ENCODE results near the gene DCAF11. TPM values are rescaled to one million over a fixed set of nuclear protein-coding genes. Genes with fewer than 3 reads are reported as not detected.
A peak's percentile ranks its signal among the peaks of the same experiment; 100 is the strongest.

Gene DCAF11
- total and polyA plus RNA-seq, 2 of the 8 experiments (the other 6 are each of a cell fraction or from before 2014, with no cell fraction given), result 60.4 to 63.6 TPM

DNA sequence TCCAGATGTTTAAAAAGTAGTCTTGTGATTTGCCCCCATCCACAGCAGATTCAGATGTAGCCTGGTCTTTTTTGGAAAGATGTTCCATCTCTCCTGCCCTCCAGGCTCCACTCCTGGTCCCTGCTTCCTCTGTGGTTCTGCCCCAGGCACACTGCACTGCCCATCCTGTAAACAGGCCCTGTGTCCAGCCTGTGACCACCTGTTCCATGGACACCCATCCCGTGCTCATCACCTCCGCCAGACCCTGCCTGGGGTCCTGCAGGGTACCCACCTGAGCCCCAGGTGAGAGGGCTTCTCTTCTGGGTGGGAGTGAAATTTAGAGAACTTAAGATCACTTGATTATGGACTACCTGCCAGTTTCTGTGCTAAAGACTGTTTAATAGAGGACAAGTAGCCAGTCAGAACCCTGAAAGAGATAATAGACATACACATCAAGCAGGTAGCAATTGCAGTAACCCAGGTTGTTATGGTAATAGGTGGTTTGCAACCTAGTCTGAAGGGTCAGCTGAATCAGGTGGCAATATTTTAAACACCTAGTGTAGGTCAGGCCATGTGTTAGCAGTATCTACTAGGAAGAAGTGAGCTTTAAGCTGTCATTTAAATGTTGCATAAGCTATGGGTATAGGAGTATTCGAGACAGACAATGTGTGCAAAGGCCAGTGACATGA, 34.9 kb downstream of the DCAF11 start:
- ChIA-PET CTCF (ENCODE audit: partially characterized antibody) (interaction anchor here (1.0 to 3.7 kb wide), 8 partner anchors 8 to 60 kb away, joined by 3 to 26 read pairs (median 5); partner anchors contain the start of genes EMC9, IRF9 and PSME1), POLR2A (ENCODE audit: partially characterized antibody) (interaction anchor here (0.8 to 9.6 kb wide), 16 partner anchors 8 to 91 kb away, joined by 3 to 86 read pairs (median 6); partner anchors contain the start of genes EMC9, IRF9, PCK2 and PSME1)
- Histone ChIP-seq H3K4me3 (ENCODE audit: extremely low read depth in 1 of 4, insufficient read depth in 2 of 4, low read depth in 3 of 4, low read length in 4 of 4) (no peak overlapping the region), H3K18ac (ENCODE audit: extremely low read depth, low read length) (no peak overlapping the region), H2BK20ac (ENCODE audit: low read length) (no peak overlapping the region), H3K23ac (ENCODE audit: insufficient read length) (no peak overlapping the region), H3K79me2 (ENCODE audit: control insufficient read depth in 1 of 2, insufficient read depth in 2 of 2, low read length in 2 of 2) (peaks cover 0 to 28% of the 10 kb centered on the region in 2 experiments; a peak in 3 of 4 replicates), H3K27me3 (replicated peaks in 1 of 4; ENCODE audit: control insufficient read depth in 3 of 4, extremely low read depth in 1 of 4, insufficient read depth in 3 of 4, low read length in 3 of 4) (no peaks in the 10 kb centered on the region), H3K4me2 (ENCODE audit: insufficient read depth in 1 of 2, low read depth in 2 of 2, low read length in 2 of 2) (no peak overlapping the region), H2AFZ (ENCODE audit: low read length) (no peak overlapping the region), H3K36me3 (ENCODE audit: control insufficient read depth in 2 of 4, insufficient read depth in 4 of 4, low read length in 3 of 4) (peaks cover 14 to 32% (median 29%) of the 10 kb centered on the region in 4 experiments), H2BK120ac (replicated peaks; ENCODE audit: low read depth, low read length) (no peak overlapping the region), H3K4ac (replicated peaks; ENCODE audit: insufficient read length, low read depth, low read length) (no peak overlapping the region), H4K20me1 (replicated peaks in 1 of 2; ENCODE audit: control insufficient read depth in 1 of 2, insufficient read depth in 2 of 2, low read length in 2 of 2) (peaks cover 0 to 19% of the 10 kb centered on the region in 2 experiments), H3K9ac (replicated peaks in 1 of 4; ENCODE audit: extremely low read depth in 1 of 4, low read depth in 3 of 4, low read length in 3 of 4) (no peak overlapping the region), H4K8ac (ENCODE audit: extremely low read depth, insufficient read depth, low read length) (no peak overlapping the region), H3K23me2 (ENCODE audit: low read depth, low read length) (peaks cover 10% of the 10 kb centered on the region), H3K56ac (replicated peaks; ENCODE audit: insufficient read length, low read depth, low read length) (no peak overlapping the region), H3K79me1 (ENCODE audit: low read depth, low read length) (peaks cover 11% of the 10 kb centered on the region; the same call in 1 of the 2 replicates), H2BK15ac (ENCODE audit: low read length) (no peak overlapping the region), H3K14ac (ENCODE audit: insufficient read length) (no peak overlapping the region), H4K5ac (ENCODE audit: insufficient read length, low read depth, low read length) (no peak overlapping the region), H2BK12ac (ENCODE audit: low read depth, low read length) (no peak overlapping the region), H3K4me1 (replicated peaks in 1 of 4; ENCODE audit: control insufficient read depth in 3 of 4, insufficient read depth in 4 of 4, low read length in 3 of 4) (peaks cover 0 to 10% (median 7%) of the 10 kb centered on the region in 4 experiments; a peak in 5 of 7 replicates), H2AK5ac (ENCODE audit: low read depth, low read length) (0 out of 2 replicates have a peak overlapping the region, but pooled peaks have one; percentile 71), H4K91ac (replicated peaks; ENCODE audit: insufficient read length, low read length) (no peak overlapping the region), H3K27ac (ENCODE audit: low read depth, low read length) (no peak overlapping the region), H2BK5ac (ENCODE audit: low read depth, low read length) (no peak overlapping the region), H3K9me3 (ENCODE audit: insufficient read depth in 2 of 2, low read depth in 1 of 2, low read length in 1 of 2) (no peaks in the 10 kb centered on the region)
- 92% methylated on average over 3 of the region's 3 CpGs; no CpG with 5 or more reads in 1 of the 2 experiments for whole genome bisulfite sequencing, 2 experiments (ENCODE audit: extremely low coverage in 1 of 2, insufficient coverage in 1 of 2, insufficient read length in 1 of 2, insufficient replicate concordance in 2 of 2, low coverage in 1 of 2, low lambda C conversion rate in 2 of 2, missing lambda C conversion rate in 1 of 2)
- DNase-seq (ENCODE audit: low read depth in 1 of 2, low spot score in 2 of 2) (no peak), FAIRE-seq (no peak)
- TF ChIP-seq SIN3A (conservative IDR thresholded peaks at IDR 0.05 in 1 of 2, IDR thresholded peaks at IDR 0.05 in 1 of 2; ENCODE audit: low read depth in 1 of 2, low read length in 2 of 2), result no peak
- no peak for TF ChIP-seq POU5F1 (IDR thresholded peaks at IDR 0.05; ENCODE audit: low read depth, low read length)
- no peak for TF ChIP-seq MAFK (IDR thresholded peaks at IDR 0.05; ENCODE audit: low read depth, low read length)
- TF ChIP-seq RXRA (IDR thresholded peaks at IDR 0.05; ENCODE audit: insufficient read depth, low read depth, low read length), result no peak
- TF ChIP-seq RNF2 (IDR thresholded peaks at IDR 0.05; ENCODE audit: borderline replicate concordance, low read depth, low read length, missing control alignments, poor library complexity, severe bottlenecking), result no peak
- no peak for TF ChIP-seq KDM1A (IDR thresholded peaks at IDR 0.05; ENCODE audit: borderline replicate concordance, low read length)
- no peak for TF ChIP-seq SAP30 (IDR thresholded peaks at IDR 0.05; ENCODE audit: insufficient read depth, insufficient replicate concordance, low read length)
- no peak for TF ChIP-seq EGR1 (IDR thresholded peaks at IDR 0.05; ENCODE audit: borderline replicate concordance, low read depth, low read length)
- no peak for TF ChIP-seq TAF1 (IDR thresholded peaks at IDR 0.05; ENCODE audit: low read depth, low read length)
- no peak for TF ChIP-seq EP300 (IDR thresholded peaks at IDR 0.05; ENCODE audit: borderline replicate concordance in 1 of 2, low read depth in 2 of 2, low read length in 2 of 2)
- TF ChIP-seq BACH1 (IDR thresholded peaks at IDR 0.05; ENCODE audit: low read length), result no peak

All from H1 (cell line).